ENCODE results near the gene REV1.

DNA sequence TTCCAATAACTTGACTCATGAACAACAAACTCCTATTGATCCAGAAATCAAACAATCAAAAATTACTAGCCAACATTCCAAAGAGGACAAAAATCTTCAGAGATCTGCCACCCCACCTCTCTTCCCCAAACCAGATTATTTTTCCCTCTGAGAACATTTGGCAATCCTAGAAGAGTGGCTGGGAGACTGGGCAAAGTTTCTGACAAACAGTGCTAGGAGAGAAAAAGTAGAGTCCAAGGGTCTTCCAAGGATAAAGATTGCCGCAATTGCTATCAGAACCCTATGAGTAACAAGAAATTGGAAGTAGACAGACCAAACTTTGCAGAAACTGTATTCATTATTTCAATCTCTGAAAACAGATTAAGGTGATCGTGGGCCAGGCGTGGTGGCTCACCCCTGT, 22.4 kb downstream of the REV1 start:
- TF ChIP-seq, protein P1, sequence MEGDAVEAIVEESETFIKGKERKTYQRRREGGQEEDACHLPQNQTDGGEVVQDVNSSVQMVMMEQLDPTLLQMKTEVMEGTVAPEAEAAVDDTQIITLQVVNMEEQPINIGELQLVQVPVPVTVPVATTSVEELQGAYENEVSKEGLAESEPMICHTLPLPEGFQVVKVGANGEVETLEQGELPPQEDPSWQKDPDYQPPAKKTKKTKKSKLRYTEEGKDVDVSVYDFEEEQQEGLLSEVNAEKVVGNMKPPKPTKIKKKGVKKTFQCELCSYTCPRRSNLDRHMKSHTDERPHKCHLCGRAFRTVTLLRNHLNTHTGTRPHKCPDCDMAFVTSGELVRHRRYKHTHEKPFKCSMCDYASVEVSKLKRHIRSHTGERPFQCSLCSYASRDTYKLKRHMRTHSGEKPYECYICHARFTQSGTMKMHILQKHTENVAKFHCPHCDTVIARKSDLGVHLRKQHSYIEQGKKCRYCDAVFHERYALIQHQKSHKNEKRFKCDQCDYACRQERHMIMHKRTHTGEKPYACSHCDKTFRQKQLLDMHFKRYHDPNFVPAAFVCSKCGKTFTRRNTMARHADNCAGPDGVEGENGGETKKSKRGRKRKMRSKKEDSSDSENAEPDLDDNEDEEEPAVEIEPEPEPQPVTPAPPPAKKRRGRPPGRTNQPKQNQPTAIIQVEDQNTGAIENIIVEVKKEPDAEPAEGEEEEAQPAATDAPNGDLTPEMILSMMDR (IDR thresholded peaks at IDR 0.05 in 4 of 5, conservative IDR thresholded peaks at IDR 0.05 in 1 of 5), result no peak
- no peak for TF ChIP-seq POLR2A (IDR thresholded peaks at IDR 0.05)
